Kidney glomerular epithelial cell (primary cell): Measurements from ENCODE around the gene CTNNA3.
A peak's percentile ranks its signal among the peaks of the same experiment; 100 is the strongest.

Experiments
- DNase-seq: peaks from one replicate; lab custom pipeline; 2025; lab: John Stamatoyannopoulos, UW

CTNNA3 gene

GRCh38 chr10:66860376-66860945, 835.5 kb downstream of the CTNNA3 start:
- DNase-seq = no peak

DNA sequence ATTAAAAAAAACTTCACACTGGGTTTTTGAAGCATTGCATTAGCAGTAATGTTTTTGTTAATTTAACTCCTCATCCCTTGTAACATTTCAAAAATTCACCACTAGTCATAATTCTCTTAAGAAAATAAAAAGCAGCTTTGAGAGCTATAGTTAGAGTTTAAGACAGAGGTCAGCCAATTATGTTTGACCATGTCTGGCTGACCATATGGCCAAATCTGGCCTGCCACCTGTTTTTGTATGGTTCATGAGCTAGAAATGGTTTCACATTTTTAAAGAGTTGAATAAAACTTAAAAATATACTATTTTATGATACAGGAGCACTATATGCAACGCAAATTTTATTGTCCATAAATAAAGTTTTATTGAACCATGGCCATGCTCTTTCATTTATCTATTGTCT, 843.2 kb downstream of the CTNNA3 start:
- no peak for DNase-seq

- no peak for DNase-seq
Observed at GRCh38 chr10:66848856-66849255, 847.1 kb downstream of the CTNNA3 start.

- no peak for DNase-seq
Observed at GRCh38 chr10:66844176-66844942, 851.6 kb downstream of the CTNNA3 start.

DNA sequence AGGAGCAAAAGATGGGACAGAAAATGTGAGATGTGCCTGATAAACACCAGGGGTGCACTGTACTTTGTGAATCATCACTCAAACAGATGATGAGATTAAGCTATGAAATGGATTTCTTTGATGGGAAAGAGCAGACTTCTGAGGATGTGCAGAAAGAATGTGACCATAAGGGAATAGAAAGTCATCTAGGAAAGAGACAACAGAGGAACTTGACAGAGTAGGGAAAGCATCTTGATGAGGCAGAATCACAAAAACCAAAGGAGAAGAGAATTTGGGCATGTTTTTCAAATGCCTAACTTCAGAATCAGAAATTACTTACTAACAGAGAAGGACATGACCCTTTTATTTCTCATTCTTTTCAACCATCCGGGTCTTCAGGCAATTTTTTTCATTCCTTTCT, 852.6 kb downstream of the CTNNA3 start:
- no peak for DNase-seq

DNA sequence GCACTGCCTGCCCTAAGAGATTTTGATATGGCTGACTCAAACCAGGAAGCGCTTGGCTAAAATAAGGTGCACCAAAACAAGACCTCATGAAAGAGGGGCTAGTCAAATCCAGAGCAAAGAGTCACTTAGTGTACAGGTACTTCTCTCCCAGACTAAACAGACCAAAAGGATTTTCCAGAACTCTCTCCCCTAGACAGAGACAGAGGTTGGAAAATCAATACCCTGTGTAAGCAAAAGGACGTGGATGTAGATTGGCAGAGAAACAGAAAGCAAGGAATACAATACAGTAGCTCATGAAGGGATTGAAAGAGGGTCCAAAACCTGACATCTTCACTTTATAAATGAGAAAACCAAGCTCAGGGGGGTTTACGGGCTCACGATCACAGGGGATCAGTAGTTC, 853.1 kb downstream of the CTNNA3 start:
- DNase-seq = no peak

DNA sequence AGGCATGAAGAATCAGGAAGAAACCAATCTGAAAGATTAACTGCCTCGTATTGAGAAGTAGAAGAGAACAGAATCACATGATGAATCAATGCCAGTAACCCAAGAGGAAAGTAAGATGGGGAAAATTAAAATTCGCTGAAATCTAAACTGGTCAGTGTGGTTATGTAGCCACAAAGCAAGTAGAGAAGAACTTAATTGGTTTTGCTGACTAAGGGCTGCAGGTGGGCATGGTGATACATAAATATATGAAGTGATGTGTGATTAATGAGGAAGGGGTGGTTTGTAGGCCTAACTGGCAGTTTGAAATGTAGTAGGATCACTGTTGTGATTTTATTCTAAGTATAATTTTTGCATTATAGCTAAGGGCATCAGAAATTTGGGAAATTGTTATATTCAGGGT, 853.6 kb downstream of the CTNNA3 start:
- DNase-seq = no peak

DNA sequence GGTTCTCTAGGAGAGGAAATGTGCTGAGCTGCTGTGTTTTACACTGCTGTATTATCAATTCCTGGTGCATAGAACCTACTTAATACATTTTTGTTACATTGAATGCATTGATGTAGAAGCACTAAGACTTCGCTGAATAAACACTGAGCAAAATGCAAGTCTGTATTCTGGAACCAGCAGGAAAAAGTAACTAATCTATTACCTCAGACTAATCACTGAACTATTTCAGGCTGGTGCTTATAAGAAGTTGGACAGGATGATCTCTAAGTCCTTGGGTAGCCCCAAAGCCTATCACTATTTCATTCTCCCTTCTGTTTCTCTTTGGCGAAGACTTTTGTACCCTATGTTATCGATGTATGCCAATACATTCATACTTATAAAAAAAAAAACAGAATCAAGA, 857.3 kb downstream of the CTNNA3 start:
- no peak for DNase-seq

DNA sequence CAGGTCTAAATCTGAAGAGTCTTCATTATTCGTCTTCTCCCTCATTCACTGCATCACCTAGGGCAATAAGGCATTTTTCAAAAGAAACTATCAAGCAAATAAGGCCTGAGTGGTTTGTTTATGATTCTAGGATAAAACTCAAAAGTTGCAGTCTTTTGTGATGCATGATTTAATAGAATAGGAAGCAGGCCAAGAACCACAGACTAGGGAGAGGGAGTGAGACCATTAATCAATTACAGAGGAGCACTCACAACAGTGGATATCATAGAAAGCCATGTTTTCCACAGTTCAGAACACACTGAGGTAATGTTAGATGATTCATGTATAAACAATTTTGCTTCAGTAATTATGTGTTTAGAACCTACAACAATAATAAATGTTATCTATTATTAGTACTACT, 858.0 kb downstream of the CTNNA3 start:
- DNase-seq = peak; percentile 98

DNA sequence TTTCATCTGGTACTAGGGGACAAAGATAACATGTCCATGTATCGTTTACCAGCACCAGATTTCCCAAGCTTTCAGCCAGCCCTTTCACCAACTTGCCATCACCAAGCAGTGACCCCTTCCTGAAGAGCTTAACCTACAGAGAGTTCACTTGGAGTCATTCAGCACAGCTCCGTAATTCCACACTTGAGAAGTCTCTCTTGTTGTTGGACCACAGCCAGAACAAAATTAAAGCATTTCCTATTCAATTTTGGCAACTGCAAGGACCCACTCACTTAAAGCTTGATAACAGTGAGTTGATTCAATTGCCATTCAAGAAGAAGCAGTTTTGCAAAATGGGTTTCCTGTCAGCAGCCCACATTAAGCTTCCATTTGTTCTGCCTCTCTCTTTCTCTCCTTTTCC, 858.7 kb downstream of the CTNNA3 start:
- DNase-seq = peak; percentile 38

- DNase-seq = no peak
Observed at GRCh38 chr10:66836771-66837170, 859.2 kb downstream of the CTNNA3 start.

GRCh38 chr10:66836057-66836456, 859.9 kb downstream of the CTNNA3 start:
- peak; percentile 71 for DNase-seq

DNA sequence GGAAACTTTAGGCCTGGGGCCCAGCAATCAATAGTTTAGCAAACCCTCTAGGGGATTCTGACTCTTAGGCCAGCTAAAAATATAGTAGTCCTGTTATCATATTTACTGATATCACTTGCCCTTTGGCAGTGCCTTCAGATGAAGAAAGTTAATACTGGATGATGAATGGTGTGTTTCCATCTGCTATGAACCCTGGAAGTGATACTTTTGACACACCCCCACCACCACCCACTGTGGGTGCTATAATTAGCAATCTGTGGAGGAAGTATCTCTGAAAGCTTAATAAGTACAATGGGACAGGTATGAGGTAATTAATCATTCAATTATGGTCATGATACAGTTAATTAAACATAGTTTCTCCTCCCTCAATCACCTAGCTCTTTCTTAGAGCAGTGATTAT, 860.6 kb downstream of the CTNNA3 start:
- no peak for DNase-seq

DNA sequence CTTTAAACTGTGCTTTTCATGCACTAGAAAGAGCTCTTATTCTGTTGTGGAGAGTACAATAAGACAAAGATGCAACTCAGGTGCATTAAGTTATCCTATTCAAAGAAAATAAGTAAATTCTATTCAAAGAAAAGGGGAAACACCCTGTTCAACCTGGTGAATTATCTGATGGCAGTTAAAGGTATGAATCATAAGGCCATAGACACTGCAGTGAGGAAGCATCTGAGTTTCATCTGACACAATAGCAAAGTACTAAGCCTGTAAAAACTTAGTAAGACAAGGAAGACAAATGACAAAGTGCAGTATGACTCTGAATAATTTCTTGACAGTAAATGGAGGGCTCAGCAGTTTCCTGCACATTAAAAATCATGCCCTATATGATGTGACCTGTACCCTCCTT, 861.2 kb downstream of the CTNNA3 start:
- DNase-seq = no peak

DNA sequence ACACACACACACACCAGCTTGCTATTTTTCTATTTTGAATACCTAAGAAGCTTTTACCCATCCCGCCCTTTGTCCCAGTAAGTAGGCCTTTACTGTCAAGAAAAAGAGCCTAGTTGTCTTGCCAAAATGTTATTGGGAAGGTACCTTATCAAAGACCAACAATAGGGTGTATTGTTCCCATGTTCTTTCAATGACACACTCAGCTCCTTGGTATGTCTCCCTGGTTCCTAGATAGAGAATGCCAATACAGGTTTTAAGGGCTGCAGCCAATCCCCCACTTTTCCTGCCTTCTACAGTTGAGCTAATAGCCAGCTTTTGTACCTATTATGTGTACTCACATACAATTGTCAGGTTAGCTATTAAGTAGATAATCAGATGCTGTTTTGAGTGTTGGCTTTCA, 862.1 kb downstream of the CTNNA3 start:
- no peak for DNase-seq

DNA sequence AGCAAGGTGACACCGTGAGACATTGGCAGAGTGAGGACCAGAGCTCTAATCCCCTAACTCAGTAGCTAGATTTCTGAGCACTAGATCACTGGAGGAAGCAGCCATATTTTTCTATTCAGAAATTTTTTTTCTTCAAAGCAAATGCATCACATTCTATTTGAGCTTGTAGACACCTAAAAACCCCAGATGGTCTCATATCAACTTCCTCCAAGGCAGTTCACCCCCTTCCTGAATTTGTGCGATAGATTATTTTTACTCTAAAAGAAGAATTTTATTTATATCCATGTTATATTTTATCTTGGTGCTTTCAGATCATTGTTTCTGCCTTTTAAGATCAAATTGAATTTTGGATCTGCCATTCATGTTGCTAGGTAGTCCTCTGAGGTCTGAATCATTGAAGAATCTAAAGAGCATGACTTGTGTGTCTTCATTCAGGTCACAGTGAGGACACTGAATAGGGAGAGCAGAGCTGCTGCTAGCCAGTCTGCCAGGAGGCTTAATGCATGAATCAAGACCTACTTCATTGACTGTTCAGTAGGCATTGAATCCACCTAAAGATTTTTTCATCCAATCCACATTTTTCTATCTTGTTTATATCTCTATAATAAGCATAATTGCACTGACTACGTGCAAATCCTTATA, 863.1 kb downstream of the CTNNA3 start:
- no peak for DNase-seq

- no peak for DNase-seq
Observed at GRCh38 chr10:66828957-66829356, 867.0 kb downstream of the CTNNA3 start.

GRCh38 chr10:66827353-66827752, 868.6 kb downstream of the CTNNA3 start:
- DNase-seq = peak; percentile 10

GRCh38 chr10:66823301-66823700, 872.7 kb downstream of the CTNNA3 start:
- DNase-seq = no peak

DNA sequence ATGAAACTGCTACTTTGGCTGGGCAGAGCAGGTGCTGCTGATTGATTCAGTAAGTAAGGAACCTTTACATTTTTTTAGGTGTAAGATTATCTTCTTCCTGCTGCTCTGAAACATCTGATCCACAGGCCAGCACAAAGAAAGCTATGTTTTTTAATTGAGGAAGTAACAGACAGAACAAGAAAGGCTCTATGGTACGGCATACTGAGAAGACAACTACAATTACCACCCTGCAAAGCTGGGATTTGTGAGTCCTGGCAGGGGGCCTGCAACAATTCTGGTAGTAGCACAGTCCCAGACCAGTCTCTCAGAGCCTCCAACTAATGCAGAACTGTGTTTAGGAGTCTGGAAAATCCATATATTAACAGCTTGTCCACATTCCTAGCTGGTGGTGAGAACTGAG, 873.2 kb downstream of the CTNNA3 start:
- no peak for DNase-seq

- DNase-seq = no peak
Observed at GRCh38 chr10:66819691-66820090, 876.3 kb downstream of the CTNNA3 start.

DNA sequence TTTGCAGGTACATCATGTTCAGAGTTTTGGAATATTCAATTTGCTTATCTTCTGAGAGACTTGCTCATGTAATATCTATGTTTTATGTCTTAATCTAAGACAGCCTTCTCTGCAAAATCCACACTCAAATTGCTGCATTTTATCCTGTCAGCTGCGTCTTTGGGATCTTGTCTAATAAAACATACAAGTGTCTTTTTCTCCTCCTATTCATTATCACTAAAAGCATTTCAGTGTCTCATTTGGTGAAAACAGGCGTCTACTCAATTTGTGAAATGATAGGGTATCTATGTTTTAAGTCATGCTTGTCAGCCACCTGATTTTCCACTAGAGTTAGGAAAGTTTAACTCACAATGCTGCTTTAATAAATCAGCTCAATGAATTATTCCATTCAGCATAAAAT, 882.9 kb downstream of the CTNNA3 start:
- no peak for DNase-seq

DNA sequence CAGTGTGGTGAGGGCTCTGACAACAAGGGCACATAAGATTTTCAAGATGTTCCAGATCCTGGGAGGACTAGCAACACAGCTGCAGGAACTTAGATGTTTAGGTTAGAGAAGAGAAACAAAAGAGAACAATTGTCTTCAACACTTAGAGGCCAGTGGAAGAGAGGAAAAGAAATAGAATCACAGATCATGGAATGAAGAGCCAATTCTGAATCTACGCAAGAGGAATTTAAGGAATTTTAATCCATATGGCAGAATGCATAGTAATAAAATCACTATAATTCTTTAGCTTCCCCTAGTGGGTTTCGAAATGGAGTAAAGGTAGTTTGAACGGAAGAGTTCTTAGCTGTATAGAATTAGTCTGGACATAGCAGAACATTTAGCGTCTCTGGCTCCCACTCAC, 884.8 kb downstream of the CTNNA3 start:
- no peak for DNase-seq

DNA sequence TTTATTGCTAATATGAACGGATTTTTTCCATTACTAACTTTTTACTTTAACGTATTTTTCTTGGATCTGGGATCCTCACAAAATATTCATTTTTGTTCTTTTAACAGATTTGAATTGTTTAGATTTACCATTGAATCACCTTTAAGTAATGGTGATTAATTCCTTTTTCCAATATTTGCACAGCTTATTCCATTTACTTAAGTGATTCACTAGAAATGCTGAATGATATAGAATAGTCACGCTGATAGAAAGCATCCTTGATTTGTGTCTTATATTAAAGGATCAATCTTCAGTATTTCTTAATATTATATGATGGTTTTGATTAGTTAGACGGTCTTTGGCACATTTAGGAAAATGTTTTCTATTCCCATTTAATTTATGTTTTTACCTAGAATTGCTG, 886.6 kb downstream of the CTNNA3 start:
- DNase-seq = no peak
